ENCODE results near the gene FGFR4. TPM values are rescaled to one million over a fixed set of nuclear protein-coding genes. Genes with fewer than 3 reads are reported as not detected.

Gene FGFR4
- total and polyA plus RNA-seq, 7 donors, result 1.6 to 6.5 (median 3.5) TPM

DNA sequence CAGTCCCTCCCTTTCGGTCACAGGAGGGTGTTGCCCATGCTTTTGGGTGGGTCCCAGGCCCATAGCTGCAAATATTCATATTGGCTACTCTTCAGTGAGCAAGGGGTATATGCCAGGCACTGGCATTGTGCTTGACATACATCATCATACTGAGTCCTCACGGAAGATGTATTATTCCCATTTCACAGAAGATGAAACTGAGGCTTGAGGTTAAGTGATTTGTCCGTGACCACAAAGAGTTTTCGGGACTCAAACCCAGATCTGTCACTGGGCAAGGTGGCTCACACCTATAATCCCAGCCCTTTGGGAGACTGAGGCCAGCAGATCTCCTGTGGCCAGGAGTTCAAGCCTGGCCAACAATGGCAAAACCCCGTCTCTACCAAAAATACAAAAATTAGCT, 6.5 kb upstream of the FGFR4 start:
- no peak overlapping the region for H3K4me3 ChIP-seq
- 86 to 96% (median 92%) methylated on average over 5 of the region's 5 CpGs for WGBS, 3 donors
- no peaks in the 10 kb centered on the region for H3K4me1 ChIP-seq
- no peaks in the 10 kb centered on the region for H3K9me3 ChIP-seq
- intact Hi-C loops (cut with DNase I), result no loop called here
- no peaks in the 10 kb centered on the region for H3K36me3 ChIP-seq (ENCODE audit: insufficient read depth in 1 of 2, low read depth in 1 of 2)
- TF ChIP-seq, protein P1, sequence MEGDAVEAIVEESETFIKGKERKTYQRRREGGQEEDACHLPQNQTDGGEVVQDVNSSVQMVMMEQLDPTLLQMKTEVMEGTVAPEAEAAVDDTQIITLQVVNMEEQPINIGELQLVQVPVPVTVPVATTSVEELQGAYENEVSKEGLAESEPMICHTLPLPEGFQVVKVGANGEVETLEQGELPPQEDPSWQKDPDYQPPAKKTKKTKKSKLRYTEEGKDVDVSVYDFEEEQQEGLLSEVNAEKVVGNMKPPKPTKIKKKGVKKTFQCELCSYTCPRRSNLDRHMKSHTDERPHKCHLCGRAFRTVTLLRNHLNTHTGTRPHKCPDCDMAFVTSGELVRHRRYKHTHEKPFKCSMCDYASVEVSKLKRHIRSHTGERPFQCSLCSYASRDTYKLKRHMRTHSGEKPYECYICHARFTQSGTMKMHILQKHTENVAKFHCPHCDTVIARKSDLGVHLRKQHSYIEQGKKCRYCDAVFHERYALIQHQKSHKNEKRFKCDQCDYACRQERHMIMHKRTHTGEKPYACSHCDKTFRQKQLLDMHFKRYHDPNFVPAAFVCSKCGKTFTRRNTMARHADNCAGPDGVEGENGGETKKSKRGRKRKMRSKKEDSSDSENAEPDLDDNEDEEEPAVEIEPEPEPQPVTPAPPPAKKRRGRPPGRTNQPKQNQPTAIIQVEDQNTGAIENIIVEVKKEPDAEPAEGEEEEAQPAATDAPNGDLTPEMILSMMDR (IDR thresholded peaks at IDR 0.05), result no peak
- ATAC-seq (no peak), DNase-seq (peak in 1 of 2 donors; percentile 6)
- no peak overlapping the region for H3K27ac ChIP-seq
- peaks cover 0 to 23% (median 0%) of the 10 kb centered on the region in 3 donors for H3K27me3 ChIP-seq (ENCODE audit: insufficient read depth in 3 of 3, low read length in 2 of 3)

DNA sequence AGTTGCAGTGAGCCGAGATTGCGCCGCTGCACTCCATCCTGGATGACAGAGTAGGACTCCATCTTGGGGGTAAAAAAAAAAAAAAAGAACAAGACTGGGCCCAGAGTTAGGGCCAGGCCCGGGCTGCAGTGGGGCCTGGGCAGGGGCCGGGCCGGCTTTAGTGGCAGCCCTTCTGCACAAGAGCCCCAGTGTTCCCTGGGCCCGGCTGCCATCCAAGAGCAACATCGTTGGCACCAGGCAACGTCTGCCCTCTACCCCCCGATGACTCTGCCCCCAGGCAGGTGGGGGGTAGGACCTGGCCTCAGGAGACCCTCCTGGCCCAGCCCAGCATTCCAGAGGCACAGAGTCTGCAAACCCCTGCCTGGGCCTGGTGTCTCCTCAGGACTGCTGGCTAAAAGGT, 4.9 kb upstream of the FGFR4 start:
- no peaks in the 10 kb centered on the region for H3K36me3 ChIP-seq (ENCODE audit: insufficient read depth in 1 of 2, low read depth in 1 of 2)
- intact Hi-C loops (cut with DNase I), result no loop called here
- WGBS, 3 donors, result 57 to 76% (median 66%) methylated on average over 4 to 10 of the region's 10 CpGs
- peaks cover 2% of the 10 kb centered on the region for H3K4me1 ChIP-seq
- TF ChIP-seq, protein P1 (IDR thresholded peaks at IDR 0.05), result no peak
- no peak for DNase-seq
- H3K27ac ChIP-seq, result no peak overlapping the region
- no peak for ATAC-seq
- H3K9me3 ChIP-seq, result no peaks in the 10 kb centered on the region
- peaks cover 0 to 25% (median 0%) of the 10 kb centered on the region in 3 donors for H3K27me3 ChIP-seq (ENCODE audit: insufficient read depth in 3 of 3, low read length in 2 of 3)
- H3K4me3 ChIP-seq, result no peak overlapping the region

DNA sequence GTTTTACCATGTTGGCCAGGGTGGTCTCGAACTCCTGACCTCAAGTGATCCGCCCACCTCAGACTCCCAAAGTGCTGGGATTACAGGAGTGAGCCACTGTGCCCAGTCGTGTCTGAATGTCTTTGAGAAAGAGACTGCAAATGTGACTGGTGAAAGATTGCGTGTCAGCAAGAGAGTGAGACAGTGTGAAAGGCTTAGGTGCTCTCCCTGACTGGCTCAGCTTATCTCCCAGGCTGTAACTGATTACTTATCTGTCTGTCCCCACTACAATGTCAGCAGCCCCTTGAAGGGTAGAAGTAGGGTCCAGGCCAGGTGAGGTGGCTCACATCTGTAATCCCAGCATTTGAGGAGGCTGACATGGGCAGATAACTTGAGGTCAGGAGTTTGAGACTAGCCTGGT, 3.4 kb upstream of the FGFR4 start:
- DNase-seq (no peak), ATAC-seq (no peak)
- intact Hi-C loops (cut with DNase I), result no loop called here
- TF ChIP-seq, protein P1 (IDR thresholded peaks at IDR 0.05), result no peak
- Histone ChIP-seq H3K4me1 (peaks cover 7% of the 10 kb centered on the region), H3K36me3 (ENCODE audit: insufficient read depth in 1 of 2, low read depth in 1 of 2) (no peaks in the 10 kb centered on the region), H3K9me3 (no peaks in the 10 kb centered on the region), H3K4me3 (no peak overlapping the region), H3K27ac (no peak overlapping the region), H3K27me3 (ENCODE audit: insufficient read depth in 3 of 3, low read length in 2 of 3) (peaks cover 0 to 40% (median 2%) of the 10 kb centered on the region in 3 donors)
- WGBS, 3 donors, result 68 to 75% (median 69%) methylated on average over 4 of the region's 4 CpGs

DNA sequence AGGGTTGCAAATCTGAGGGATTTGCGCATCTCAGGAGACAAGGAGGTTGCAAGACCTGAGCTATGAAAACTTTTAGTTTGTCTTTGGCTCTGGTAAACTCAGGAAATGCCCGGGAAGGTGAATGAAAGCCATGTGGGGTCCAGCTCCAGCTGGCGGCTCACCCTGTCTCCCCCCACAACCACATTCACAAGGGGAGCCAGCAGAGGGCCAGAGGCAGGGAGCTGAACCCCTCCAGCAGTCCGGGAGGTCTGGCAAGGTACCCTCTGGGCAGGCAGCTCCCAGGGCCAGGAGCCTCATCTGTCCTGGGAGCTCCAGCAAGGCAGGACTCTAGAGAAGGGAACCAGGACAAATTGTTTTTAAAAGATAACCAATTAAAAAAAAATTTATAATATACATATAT, 2.5 kb upstream of the FGFR4 start:
- no peak for ATAC-seq
- intact Hi-C loops (cut with DNase I), result no loop called here
- 43 to 48% (median 45%) methylated on average over 4 of the region's 4 CpGs for WGBS, 3 donors
- Histone ChIP-seq H3K4me3 (no peak overlapping the region), H3K27ac (no peak overlapping the region), H3K9me3 (no peaks in the 10 kb centered on the region), H3K27me3 (ENCODE audit: insufficient read depth in 3 of 3, low read length in 2 of 3) (peaks cover 0 to 44% (median 2%) of the 10 kb centered on the region in 3 donors), H3K4me1 (peaks cover 7% of the 10 kb centered on the region), H3K36me3 (ENCODE audit: insufficient read depth in 1 of 2, low read depth in 1 of 2) (no peaks in the 10 kb centered on the region)
- no peak for DNase-seq
- TF ChIP-seq, protein P1 (IDR thresholded peaks at IDR 0.05), result no peak

DNA sequence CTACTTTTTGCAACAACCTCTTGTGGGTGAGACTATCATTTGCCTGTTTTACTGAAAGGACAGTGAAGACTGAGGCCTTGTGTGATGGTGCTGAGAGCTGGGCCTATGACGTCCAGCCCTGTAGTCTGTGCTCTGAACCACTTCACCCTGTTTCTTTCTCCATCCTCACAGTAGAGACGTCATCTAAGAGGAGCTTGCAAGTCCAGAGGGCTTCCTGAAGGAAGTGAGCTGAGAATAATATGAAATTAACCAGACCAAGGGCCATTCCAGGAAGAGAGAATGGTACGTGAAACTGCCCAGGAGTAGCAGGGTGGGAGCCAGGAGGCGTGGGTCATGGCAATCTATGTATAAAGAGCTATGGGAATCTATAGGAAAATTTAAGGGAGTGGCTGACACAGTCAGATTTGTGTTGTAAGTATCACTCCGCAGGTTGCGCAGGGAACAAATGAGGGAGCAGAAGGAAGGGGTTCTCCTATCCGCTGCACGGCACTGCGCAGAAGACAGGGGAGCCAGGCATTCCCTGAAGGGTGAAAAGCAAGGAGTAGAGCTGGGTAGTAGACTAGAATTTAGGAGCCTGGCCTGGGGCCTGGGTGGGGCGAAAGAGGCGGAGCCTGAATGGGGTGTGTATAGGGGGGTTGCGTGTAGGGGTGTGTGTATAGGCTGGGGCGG, 596 bp upstream of the FGFR4 start:
- peaks cover 7% of the 10 kb centered on the region for H3K4me1 ChIP-seq
- H3K27ac ChIP-seq, result no peak overlapping the region
- H3K36me3 ChIP-seq (ENCODE audit: insufficient read depth in 1 of 2, low read depth in 1 of 2), result no peaks in the 10 kb centered on the region
- H3K4me3 ChIP-seq, result no peak overlapping the region
- 58 to 62% (median 60%) methylated on average over 12 to 13 of the region's 13 CpGs for WGBS, 3 donors
- no peak for ATAC-seq
- no peaks in the 10 kb centered on the region for H3K9me3 ChIP-seq
- TF ChIP-seq, protein P1 (IDR thresholded peaks at IDR 0.05), result no peak
- H3K27me3 ChIP-seq (ENCODE audit: insufficient read depth in 3 of 3, low read length in 2 of 3), result peaks cover 0 to 58% (median 2%) of the 10 kb centered on the region in 3 donors
- no peak for DNase-seq
- intact Hi-C loops (cut with DNase I), result no loop called here

Data from psoas muscle (tissue), 8 donors.